Thoracic aorta (tissue), 2 donors: ENCODE results near the gene CUX1. TPM values are rescaled to one million over a fixed set of nuclear protein-coding genes. Genes with fewer than 3 reads are reported as not detected.

ENCODE experiments used
- ATAC-seq: fragments of 150-250 bp; one replicate; pipeline ENCODE4 v1.8.0; 2017; ENCODE audit warnings: low read depth; ENCODE audit not compliant: insufficient number of reproducible peaks, low FRiP score
- DNase-seq: peaks from one replicate; pipeline ENCODE4 v3.0.0-alpha.2; 2020; ENCODE audit warnings: low spot score
- H3K27ac ChIP-seq, 2 donors: fragments of 200-600 bp; sonication (generic); 1 replicate in 1 of 2; 2 replicates in 1 of 2; pipeline ENCODE4 v1.5.1; 2016; ENCODE audit warnings: mild to moderate bottlenecking in 2 of 2, moderate library complexity in 2 of 2
- H3K27me3 ChIP-seq: fragments of 200-600 bp; sonication (generic); replicated peaks from 2 replicates; pipeline ENCODE4 v1.6.0; 2016; ENCODE audit warnings: mild to moderate bottlenecking; ENCODE audit not compliant: insufficient read depth
- H3K36me3 ChIP-seq: fragments of 200-600 bp; sonication (generic); one replicate; pipeline ENCODE4 v1.5.1; 2016
- H3K4me1 ChIP-seq, 2 donors: fragments of 200-600 bp; sonication (generic); 1 replicate in 1 of 2; 2 replicates in 1 of 2; pipeline versions ENCODE4 v1.5.1 to v1.6.0; 2016; ENCODE audit warnings: low read depth in 2 of 2, mild to moderate bottlenecking in 1 of 2; ENCODE audit not compliant: control insufficient read depth in 1 of 2
- H3K4me3 ChIP-seq: fragments of 200-600 bp; sonication (generic); 2 replicates; pipeline ENCODE4 v1.5.1; 2016; ENCODE audit warnings: mild to moderate bottlenecking
- H3K9me3 ChIP-seq: fragments of 200-600 bp; sonication (generic); 2 replicates; pipeline ENCODE4 v1.5.1; 2016
- CTCF ChIP-seq: fragments of 200-600 bp; sonication (generic); IDR thresholded peaks from one replicate; pipeline ENCODE4 v1.5.1; 2019; ENCODE audit warnings: antibody characterized with exemption
- total RNA-seq, 2 donors: library from RNA; depleted of rRNA; stranded (reverse); fragments of >200 nt; gene quantifications; one replicate each; pipeline versions ENCODE4 v1.1.0 to v1.2.3, GENCODE V29; 2016

Gene CUX1
- total RNA-seq, 2 donors from 2014 or later, result 85.0 to 179 TPM

GRCh38 chr7:102081244-102081627 is 263.8 kb downstream of the CUX1 start:
- no peaks in the 10 kb centered on the region for H3K27me3 ChIP-seq
- H3K4me1 ChIP-seq, result peaks cover 0 to 13% of the 10 kb centered on the region in 2 donors
- no peak for TF ChIP-seq CTCF
- no peak overlapping the region for H3K4me3 ChIP-seq
- ATAC-seq (no peak), DNase-seq (no peak)
- H3K27ac ChIP-seq, result no peak overlapping the region
- H3K36me3 ChIP-seq, result no peaks in the 10 kb centered on the region
- peaks cover 3% of the 10 kb centered on the region for H3K9me3 ChIP-seq

- H3K27ac ChIP-seq, result no peak overlapping the region
- peaks cover 3% of the 10 kb centered on the region for H3K9me3 ChIP-seq
- TF ChIP-seq CTCF, result no peak
- ATAC-seq, result no peak
- no peaks in the 10 kb centered on the region for H3K27me3 ChIP-seq
- DNase-seq, result no peak
- H3K4me3 ChIP-seq, result no peak overlapping the region
- no peaks in the 10 kb centered on the region for H3K36me3 ChIP-seq
- peaks cover 0 to 13% of the 10 kb centered on the region in 2 donors for H3K4me1 ChIP-seq
Measured at GRCh38 chr7:102082693-102083368, 265.4 kb downstream of the CUX1 start.

- H3K4me1 ChIP-seq, result peaks cover 0 to 7% of the 10 kb centered on the region in 2 donors
- ATAC-seq (no peak), DNase-seq (no peak)
Measured at GRCh38 chr7:102085218-102085772, 267.9 kb downstream of the CUX1 start.

GRCh38 chr7:102089175-102090098 is 272.0 kb downstream of the CUX1 start:
- no peak for ATAC-seq
- no peak overlapping the region for H3K4me3 ChIP-seq
- no peak for TF ChIP-seq CTCF
- no peak overlapping the region for H3K27ac ChIP-seq
- H3K9me3 ChIP-seq, result no peaks in the 10 kb centered on the region
- H3K36me3 ChIP-seq, result no peaks in the 10 kb centered on the region
- H3K4me1 ChIP-seq, result no peaks in the 10 kb centered on the region
- DNase-seq, result no peak
- H3K27me3 ChIP-seq, result no peaks in the 10 kb centered on the region

More at GRCh38 chr7:102085218-102085772, 267.9 kb downstream of the CUX1 start:
- Histone ChIP-seq H3K9me3 (peaks cover 3% of the 10 kb centered on the region), H3K4me3 (no peak overlapping the region), H3K27ac (no peak overlapping the region), H3K27me3 (no peaks in the 10 kb centered on the region), H3K36me3 (no peaks in the 10 kb centered on the region)
- TF ChIP-seq CTCF, result no peak
